AG04450 (cell line): ENCODE data around the gene NRBP1. TPM values are rescaled to one million over a fixed set of nuclear protein-coding genes. Genes with fewer than 3 reads are reported as not detected.
A peak's percentile ranks its signal among the peaks of the same experiment; 100 is the strongest.

Experiments used
- CTCF ChIA-PET: fragments of 300-600, 350-600 bp; formaldehyde crosslinking; extraction: SDS; loops from one replicate; lab custom pipeline; 2022; ENCODE audit warnings: antibody characterized with exemption, inconsistent platforms; lab: Charles Lee
- POLR2A ChIA-PET: fragments of 350-600 bp; formaldehyde crosslinking; extraction: SDS; loops from one replicate; lab custom pipeline; 2021; ENCODE audit warnings: antibody characterized with exemption, inconsistent platforms; lab: Yijun Ruan, JAX
- DNase-seq: peaks from one replicate; pipeline ENCODE4 v3.0.0-alpha.2; 2011; ENCODE audit warnings: low read depth, low spot score
- H3K27ac ChIP-seq: one replicate; pipeline ENCODE4 v1.5.1; 2012; ENCODE audit warnings: low read depth, low read length, control low read depth
- H3K27me3 ChIP-seq: one replicate; pipeline ENCODE4 v1.6.0; 2012; ENCODE audit warnings: low read length; ENCODE audit not compliant: control insufficient read depth, insufficient read depth
- H3K4me3 ChIP-seq: 2 replicates; pipeline ENCODE4 v1.5.1; 2011; ENCODE audit warnings: mild to moderate bottlenecking, low read depth, low read length, control low read depth
- H3K9me3 ChIP-seq: 2 replicates; pipeline ENCODE4 v1.5.1; 2012; ENCODE audit warnings: low read length; ENCODE audit not compliant: control insufficient read depth, insufficient read depth
- polyA plus RNA-seq: library from polyadenylated mRNA; depleted of rRNA; stranded (reverse); fragments of >200 nt; gene quantifications from 2 replicates; pipeline ENCODE4 v1.2.3, GENCODE V29; 2011
- TF ChIP-seq, protein P1 (sequence below): IDR thresholded peaks from 2 replicates; pipeline ENCODE4 v1.5.1; 2011; ENCODE audit warnings: low read depth, low read length, control low read depth, inconsistent platforms

NRBP1 gene
- polyA plus RNA-seq, 1 experiment, result 181 TPM

DNA sequence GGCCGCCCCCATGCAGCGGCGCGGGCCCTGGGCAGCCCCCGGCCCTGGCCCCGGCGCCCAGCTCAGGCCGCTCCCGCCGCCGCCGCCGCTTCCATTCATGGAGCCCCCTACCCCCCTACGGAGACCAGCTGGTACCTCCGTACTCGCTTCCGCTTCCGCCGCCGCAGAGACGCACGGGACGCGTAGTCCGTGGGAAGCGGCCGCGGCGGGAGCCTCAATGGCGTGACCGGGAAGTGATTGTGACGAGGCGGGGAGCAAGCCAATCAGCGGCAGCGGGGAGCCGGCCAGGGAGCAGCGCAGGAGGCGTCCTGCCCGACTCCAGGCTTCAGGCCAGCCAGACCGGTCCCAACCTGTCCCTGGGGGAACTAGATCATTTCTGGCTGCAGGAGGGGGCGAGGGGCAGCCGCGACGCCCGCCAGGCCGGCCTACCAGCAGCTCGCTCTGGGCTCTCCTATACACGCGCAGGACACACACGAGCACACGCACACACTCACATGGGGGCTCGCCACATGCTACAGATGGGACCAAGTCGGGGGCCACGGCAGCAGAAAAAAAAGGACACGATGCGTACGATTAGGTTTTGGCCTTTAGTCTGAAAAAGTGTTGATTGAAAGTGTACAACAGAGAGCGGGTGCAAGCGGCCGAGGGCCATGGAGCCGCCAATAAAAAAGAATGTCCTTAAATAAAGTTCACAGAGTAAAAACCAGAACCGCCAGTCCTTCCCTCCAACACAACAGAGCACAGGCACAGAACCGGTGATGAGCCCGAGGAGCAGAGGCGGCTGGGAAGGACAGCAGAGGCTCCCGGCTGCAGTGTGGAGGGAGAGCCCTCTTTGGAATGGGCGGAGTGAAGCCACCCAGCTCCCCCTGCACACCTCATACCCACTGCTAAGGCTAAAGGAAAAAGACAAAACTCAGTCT is 47.5 kb upstream of the NRBP1 start, which contains the start of gene ZNF513:
Gene ZNF513 (minus strand): TSS at position 109 of the 920 bp plus-strand sequence. CDS start 208 bp downstream, outside the sequence.
- H3K4me3 ChIP-seq, result peak within 1 kb of the TSS; percentile 88
- H3K9me3 ChIP-seq, result no peaks in the 10 kb centered on the region; the same call in 1 of the 2 replicates
- TF ChIP-seq, protein P1, sequence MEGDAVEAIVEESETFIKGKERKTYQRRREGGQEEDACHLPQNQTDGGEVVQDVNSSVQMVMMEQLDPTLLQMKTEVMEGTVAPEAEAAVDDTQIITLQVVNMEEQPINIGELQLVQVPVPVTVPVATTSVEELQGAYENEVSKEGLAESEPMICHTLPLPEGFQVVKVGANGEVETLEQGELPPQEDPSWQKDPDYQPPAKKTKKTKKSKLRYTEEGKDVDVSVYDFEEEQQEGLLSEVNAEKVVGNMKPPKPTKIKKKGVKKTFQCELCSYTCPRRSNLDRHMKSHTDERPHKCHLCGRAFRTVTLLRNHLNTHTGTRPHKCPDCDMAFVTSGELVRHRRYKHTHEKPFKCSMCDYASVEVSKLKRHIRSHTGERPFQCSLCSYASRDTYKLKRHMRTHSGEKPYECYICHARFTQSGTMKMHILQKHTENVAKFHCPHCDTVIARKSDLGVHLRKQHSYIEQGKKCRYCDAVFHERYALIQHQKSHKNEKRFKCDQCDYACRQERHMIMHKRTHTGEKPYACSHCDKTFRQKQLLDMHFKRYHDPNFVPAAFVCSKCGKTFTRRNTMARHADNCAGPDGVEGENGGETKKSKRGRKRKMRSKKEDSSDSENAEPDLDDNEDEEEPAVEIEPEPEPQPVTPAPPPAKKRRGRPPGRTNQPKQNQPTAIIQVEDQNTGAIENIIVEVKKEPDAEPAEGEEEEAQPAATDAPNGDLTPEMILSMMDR, result no peak
- ChIA-PET CTCF (interaction anchor here (2.2 kb wide), 1 partner anchor 11 kb away, joined by 10 read pairs; the partner anchor contains the start of genes EIF2B4 and SNX17), POLR2A (interaction anchor here (0.6 to 3.0 kb wide), 6 partner anchors 11 to 216 kb away, joined by 3 to 34 read pairs (median 6); partner anchors contain the start of genes EIF2B4, GTF3C2, NRBP1 and SNX17)
- peak; percentile 84 for DNase-seq
- peak within 1 kb of the TSS; percentile 95 for H3K27ac ChIP-seq
- H3K27me3 ChIP-seq, result no peaks in the 10 kb centered on the region

DNA sequence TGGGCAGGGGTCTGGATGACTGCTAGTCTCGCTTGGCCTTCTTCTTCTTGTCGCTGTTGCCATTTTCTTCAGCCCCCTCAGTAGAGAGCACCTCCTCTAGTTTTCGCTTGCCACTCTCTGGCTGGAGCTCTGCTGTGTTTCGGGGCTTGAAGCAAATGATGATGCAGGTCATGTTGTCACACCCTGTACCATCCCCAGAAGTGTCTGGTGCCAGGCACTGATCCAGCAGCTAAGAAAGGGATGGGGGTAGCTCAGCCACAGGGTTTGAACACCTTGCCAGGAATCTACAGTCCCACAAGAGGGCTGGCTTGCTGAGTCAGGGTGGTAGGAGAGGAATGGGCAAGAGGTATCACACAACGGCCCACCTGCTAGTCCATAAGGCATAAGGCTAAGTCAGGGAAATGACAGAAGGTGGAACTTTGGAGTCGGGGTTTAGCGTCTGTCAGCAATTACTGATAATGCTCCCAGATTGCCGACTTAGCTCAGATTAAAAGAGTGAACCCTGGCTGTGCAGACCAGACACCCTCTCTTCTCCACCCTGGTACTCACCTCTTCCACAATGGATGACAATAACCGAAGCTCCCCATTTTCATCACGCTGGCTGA is 46.8 kb upstream of the NRBP1 start:
- H3K27me3 ChIP-seq, result no peaks in the 10 kb centered on the region
- TF ChIP-seq, protein P1, result no peak
- DNase-seq, result no peak
- no peak overlapping the region for H3K4me3 ChIP-seq
- CTCF ChIA-PET, result no interaction called here
- no peaks in the 10 kb centered on the region; the same call in 1 of the 2 replicates for H3K9me3 ChIP-seq
- POLR2A ChIA-PET, result interaction anchor here (0.6 to 2.3 kb wide), 2 partner anchors 25 to 164 kb away, joined by 4 to 8 read pairs; partner anchors contain the start of gene GTF3C2
- no peak overlapping the region for H3K27ac ChIP-seq

DNA sequence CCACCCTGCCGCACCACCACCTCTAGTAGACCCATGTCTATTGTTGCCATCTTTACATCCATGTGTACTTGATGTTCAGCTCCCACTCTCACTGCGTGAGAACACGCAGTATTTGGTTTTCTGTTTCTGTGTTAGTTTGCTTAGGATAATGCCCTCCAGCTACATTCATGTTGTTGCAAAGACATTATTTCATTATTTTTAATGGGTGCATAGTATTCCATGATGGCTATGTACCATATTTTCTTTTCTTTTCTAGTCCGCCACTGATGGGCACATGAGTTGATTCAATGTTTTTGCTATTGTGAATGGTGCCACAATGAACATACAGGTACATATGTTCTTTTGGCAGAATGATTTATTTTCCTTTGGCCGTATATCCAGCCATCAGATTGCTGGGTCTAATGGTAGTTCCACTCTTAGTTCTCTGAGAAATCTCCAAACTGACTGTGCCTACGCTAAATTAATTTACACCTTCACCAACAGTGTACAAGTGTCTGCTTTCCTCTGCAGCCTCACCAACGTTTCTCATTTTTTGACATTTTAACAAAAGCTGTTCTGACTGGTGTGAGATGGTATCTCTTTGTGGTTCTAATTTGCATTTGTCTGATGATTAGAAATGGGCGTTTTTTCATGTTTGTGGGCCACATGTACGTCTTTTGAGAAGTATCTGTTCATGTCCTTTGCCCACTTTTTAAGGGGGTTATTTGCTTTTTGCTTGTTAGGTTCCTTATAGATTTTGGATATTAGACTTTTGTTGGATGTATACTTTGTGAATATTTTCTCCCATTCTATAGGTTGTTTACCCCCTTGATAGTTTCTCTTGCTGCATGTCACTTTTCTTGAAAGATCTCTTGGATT is 37.4 kb upstream of the NRBP1 start:
- no peak overlapping the region for H3K27ac ChIP-seq
- TF ChIP-seq, protein P1, result no peak
- ChIA-PET POLR2A (no interaction called here), CTCF (no interaction called here)
- no peak overlapping the region for H3K4me3 ChIP-seq
- no peaks in the 10 kb centered on the region for H3K27me3 ChIP-seq
- DNase-seq, result no peak
- H3K9me3 ChIP-seq, result no peaks in the 10 kb centered on the region

DNA sequence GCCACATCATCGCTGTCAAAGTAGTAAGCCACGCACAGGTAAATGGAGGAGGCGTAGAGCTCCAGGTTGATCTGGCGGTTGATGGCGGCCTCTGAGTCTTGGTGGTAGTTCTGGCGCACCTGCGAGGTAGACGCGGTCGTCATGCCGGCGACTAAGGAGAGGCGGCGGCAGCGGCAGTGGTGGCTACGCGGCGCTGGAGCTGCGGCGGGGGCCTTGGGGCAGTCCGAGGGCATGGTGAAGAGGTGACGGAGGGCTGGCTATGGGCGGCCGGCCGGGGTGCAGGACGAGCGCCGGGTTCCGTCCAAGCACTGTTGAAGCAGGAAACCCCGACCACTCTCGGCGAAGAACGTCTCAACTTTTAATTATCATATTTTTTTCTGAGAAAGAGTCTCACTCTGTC is 35.2 kb upstream of the NRBP1 start:
- ChIA-PET POLR2A (no interaction called here), CTCF (interaction anchor here (1.1 kb wide), 1 partner anchor 35 kb away, joined by 3 read pairs; no protein-coding TSS in a partner anchor)
- Histone ChIP-seq H3K9me3 (no peaks in the 10 kb centered on the region), H3K27ac (no peak overlapping the region), H3K27me3 (no peaks in the 10 kb centered on the region), H3K4me3 (no peak overlapping the region)
- DNase-seq, result no peak
- TF ChIP-seq, protein P1, result no peak
